ENCODE data around the gene RIMBP2. TPM values are rescaled to one million over a fixed set of nuclear protein-coding genes. Genes with fewer than 3 reads are reported as not detected.

Gene RIMBP2
- total and polyA plus RNA-seq, 9 donors = 1.1 to 16.2 (median 3.5) TPM

- no peak for DNase-seq
- H3K27ac ChIP-seq = no peak overlapping the region
- 81 to 84% (median 83%) methylated on average over 16 of the region's 16 CpGs for WGBS, 3 donors
- H3K27me3 ChIP-seq = no peaks in the 10 kb centered on the region
- H3K36me3 ChIP-seq = no peaks in the 10 kb centered on the region
- H3K9me3 ChIP-seq = no peaks in the 10 kb centered on the region
- TF ChIP-seq EP300 (IDR thresholded peaks at IDR 0.05) (no peak), POLR2A (IDR thresholded peaks at IDR 0.05) (no peak), CTCF (IDR thresholded peaks at IDR 0.05) (no peak)
- no peak overlapping the region for H3K4me3 ChIP-seq
- no peaks in the 10 kb centered on the region for H3K4me1 ChIP-seq (ENCODE audit: insufficient read depth)
- intact Hi-C loops (cut with DNase I) = no loop called here
Observed at GRCh38 chr12:130615861-130616345, 100.2 kb downstream of the RIMBP2 start.

GRCh38 chr12:130614530-130614905 is 101.6 kb downstream of the RIMBP2 start:
- TF ChIP-seq POLR2A (IDR thresholded peaks at IDR 0.05) (no peak), CTCF (IDR thresholded peaks at IDR 0.05) (no peak), EP300 (IDR thresholded peaks at IDR 0.05) (no peak)
- Histone ChIP-seq H3K4me1 (ENCODE audit: insufficient read depth) (no peaks in the 10 kb centered on the region), H3K9me3 (no peaks in the 10 kb centered on the region), H3K36me3 (no peaks in the 10 kb centered on the region), H3K27ac (no peak overlapping the region), H3K27me3 (no peaks in the 10 kb centered on the region), H3K4me3 (no peak overlapping the region)
- intact Hi-C loops (cut with DNase I) = no loop called here
- no peak for DNase-seq
- WGBS, 3 donors = 89 to 94% (median 91%) methylated on average over 5 of the region's 5 CpGs

GRCh38 chr12:130613831-130614529 is 102.1 kb downstream of the RIMBP2 start:
- H3K4me3 ChIP-seq = no peak overlapping the region
- intact Hi-C loops (cut with DNase I) = no loop called here

GRCh38 chr12:130613131-130613530 is 103.0 kb downstream of the RIMBP2 start:
- intact Hi-C loops (cut with DNase I) = no loop called here
- TF ChIP-seq CTCF (IDR thresholded peaks at IDR 0.05) = no peak
- no peak for TF ChIP-seq EP300 (IDR thresholded peaks at IDR 0.05)
- no peak for TF ChIP-seq POLR2A (IDR thresholded peaks at IDR 0.05)
- no peak overlapping the region for H3K4me3 ChIP-seq
- WGBS, 3 donors = 90 to 91% (median 90%) methylated on average over 14 of the region's 14 CpGs
- no peaks in the 10 kb centered on the region for H3K9me3 ChIP-seq
- H3K27me3 ChIP-seq = no peaks in the 10 kb centered on the region
- H3K36me3 ChIP-seq = no peaks in the 10 kb centered on the region
- no peak overlapping the region for H3K27ac ChIP-seq
- no peak for DNase-seq
- H3K4me1 ChIP-seq (ENCODE audit: insufficient read depth) = no peaks in the 10 kb centered on the region

More at GRCh38 chr12:130613831-130614529, 102.1 kb downstream of the RIMBP2 start:
- Histone ChIP-seq H3K9me3 (no peaks in the 10 kb centered on the region), H3K36me3 (no peaks in the 10 kb centered on the region), H3K4me1 (ENCODE audit: insufficient read depth) (no peaks in the 10 kb centered on the region), H3K27ac (no peak overlapping the region), H3K27me3 (no peaks in the 10 kb centered on the region)
- TF ChIP-seq CTCF (IDR thresholded peaks at IDR 0.05) (no peak), POLR2A (IDR thresholded peaks at IDR 0.05) (no peak), EP300 (IDR thresholded peaks at IDR 0.05) (no peak)
- 67 to 74% (median 67%) methylated on average over 14 of the region's 14 CpGs for WGBS, 3 donors
- no peak for DNase-seq
